Keratinocyte (primary cell): Measurements from ENCODE around the gene CCDC178. TPM values are rescaled to one million over a fixed set of nuclear protein-coding genes. Genes with fewer than 3 reads are reported as not detected.

Source experiments
- DNase-seq: peaks from one replicate; pipeline ENCODE4 v3.0.0-alpha.2; 2011; ENCODE audit warnings: low read depth, missing footprints, low spot score
- FAIRE-seq: peaks from 2 replicates; lab custom pipeline; 2011; peaks lifted over from hg19 to GRCh38; lab: Jason Lieb, UNC
- H2AFZ ChIP-seq: 2 replicates; pipeline ENCODE4 v1.6.0; 2012; ENCODE audit warnings: low read length, control low read depth, inconsistent platforms; ENCODE audit not compliant: control insufficient read depth
- H3K27ac ChIP-seq: 2 replicates; pipeline ENCODE4 v1.5.1; 2011; ENCODE audit warnings: low read length; ENCODE audit not compliant: control insufficient read depth, insufficient read depth
- H3K27me3 ChIP-seq: 3 replicates; pipeline ENCODE4 v1.6.0; 2011; ENCODE audit warnings: low read length; ENCODE audit not compliant: control insufficient read depth, insufficient read depth; ENCODE audit errors: extremely low read depth
- H3K36me3 ChIP-seq, 2 experiments: 2 replicates in 1 of 2; 3 replicates in 1 of 2; pipeline ENCODE4 v1.5.1; 2011; ENCODE audit warnings: low read length in 2 of 2, mild to moderate bottlenecking in 1 of 2; ENCODE audit not compliant: control insufficient read depth in 2 of 2, insufficient read depth in 2 of 2; ENCODE audit errors: extremely low read depth in 1 of 2
- H3K4me1 ChIP-seq: 3 replicates; pipeline ENCODE4 v1.5.1; 2011; ENCODE audit warnings: low read length; ENCODE audit not compliant: control insufficient read depth, insufficient read depth; ENCODE audit errors: extremely low read depth
- H3K4me2 ChIP-seq: 3 replicates; pipeline ENCODE4 v1.6.0; 2011; ENCODE audit warnings: low read depth, low read length; ENCODE audit not compliant: control insufficient read depth, insufficient read depth; ENCODE audit errors: extremely low read depth
- H3K4me3 ChIP-seq, 3 experiments: fragments of 200-600 bp in 1 of 3; sonication (generic) in 1 of 3; 2 replicates in 2 of 3; 3 replicates in 1 of 3; pipeline ENCODE4 v1.5.1; 2011 to 2016; ENCODE audit warnings: low read length in 3 of 3, mild to moderate bottlenecking in 3 of 3, control low read depth in 2 of 3, inconsistent platforms in 1 of 3, low read depth in 1 of 3, mixed read lengths in 1 of 3, mixed run types in 1 of 3, moderate library complexity in 1 of 3; ENCODE audit not compliant: control insufficient read depth in 2 of 3, insufficient read depth in 2 of 3; ENCODE audit errors: extremely low read depth in 1 of 3
- H3K79me2 ChIP-seq: 2 replicates; pipeline ENCODE4 v1.6.0; 2012; ENCODE audit warnings: low read length; ENCODE audit not compliant: control insufficient read depth, insufficient read depth
- H3K9ac ChIP-seq: 3 replicates; pipeline ENCODE4 v1.6.0; 2011; ENCODE audit warnings: low read length; ENCODE audit not compliant: control insufficient read depth, insufficient read depth; ENCODE audit errors: extremely low read depth
- H3K9me1 ChIP-seq: 3 replicates; pipeline ENCODE4 v1.6.0; 2011; ENCODE audit warnings: low read length; ENCODE audit not compliant: control insufficient read depth, insufficient read depth; ENCODE audit errors: extremely low read depth
- H3K9me3 ChIP-seq: 2 replicates; pipeline ENCODE4 v1.5.1; 2012; ENCODE audit warnings: low read depth, low read length; ENCODE audit not compliant: control insufficient read depth
- H4K20me1 ChIP-seq: 3 replicates; pipeline ENCODE4 v1.6.0; 2011; ENCODE audit warnings: low read length; ENCODE audit not compliant: control insufficient read depth, insufficient read depth; ENCODE audit errors: extremely low read depth
- EZH2 ChIP-seq: IDR thresholded peaks from one replicate; pipeline ENCODE4 v1.6.1; 2012; ENCODE audit warnings: inconsistent platforms, mild to moderate bottlenecking, low read length, moderate library complexity
- dilution Hi-C: fragments of 300-500 bp; cut with MboI; formaldehyde crosslinking; loops from one replicate; pipeline ENCODE4 v1.7.0; 2020; ENCODE audit warnings: low sequenced_read_pairs; ENCODE audit not compliant: extremely low pct_ligation_motif_present
- polyA plus RNA-seq, 5 experiments: library from polyadenylated mRNA; depleted of rRNA in 3 of 5; stranded (reverse) in 3 of 5; stranded (forward) in 1 of 5; unstranded in 1 of 5; fragments of >200 nt; gene quantifications; 1 replicate in 1 of 5; 2 replicates in 3 of 5; 3 replicates in 1 of 5; pipeline versions ENCODE4 v1.2.1 to v1.2.3, GENCODE V29; 2011 to 2012; ENCODE audit warnings: missing spikeins in 2 of 5, low read depth in 1 of 5, low replicate concordance in 1 of 5
- TF ChIP-seq, protein P1 (sequence below), 3 experiments: IDR thresholded peaks in 1 of 3; conservative IDR thresholded peaks in 1 of 3; optimal IDR thresholded peaks in 1 of 3; 2 replicates in 2 of 3; 3 replicates in 1 of 3; pipeline versions ENCODE3 to v1.5.1; 2011; ENCODE audit warnings: low read length in 3 of 3, mild to moderate bottlenecking in 3 of 3, moderate library complexity in 2 of 3, control low read depth in 1 of 3, inconsistent platforms in 1 of 3; ENCODE audit not compliant: insufficient read depth in 2 of 3; ENCODE audit errors: extremely low read depth in 1 of 3

CCDC178 gene
- polyA plus RNA-seq, 1 donor (not counting 4 experiments of a cell fraction or from before 2014, with no cell fraction given) = 0.14 TPM

DNA sequence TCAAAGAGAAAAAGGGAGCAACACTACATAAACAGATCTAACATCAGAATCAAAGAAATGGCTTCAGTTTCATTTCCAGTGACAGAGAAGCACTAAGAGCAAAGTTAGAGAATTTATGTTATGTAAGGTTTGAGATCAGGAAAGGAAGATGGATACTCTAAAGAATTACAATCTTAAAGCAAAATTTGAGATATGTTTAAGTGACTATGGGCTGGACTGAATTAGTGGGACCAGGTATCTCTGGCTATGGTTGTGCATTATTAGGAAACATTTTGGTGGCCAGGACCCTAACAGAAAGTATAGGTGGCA is 208.2 kb downstream of the CCDC178 start:
- H3K9me1 ChIP-seq = no peaks in the 10 kb centered on the region
- H3K4me2 ChIP-seq = no peak overlapping the region
- no peaks in the 10 kb centered on the region for H3K79me2 ChIP-seq
- no peak overlapping the region for H3K9ac ChIP-seq
- H3K27ac ChIP-seq = no peak overlapping the region
- no peaks in the 10 kb centered on the region for H4K20me1 ChIP-seq
- H2AFZ ChIP-seq = peak overlapping the region; percentile 42
- TF ChIP-seq, protein P1, sequence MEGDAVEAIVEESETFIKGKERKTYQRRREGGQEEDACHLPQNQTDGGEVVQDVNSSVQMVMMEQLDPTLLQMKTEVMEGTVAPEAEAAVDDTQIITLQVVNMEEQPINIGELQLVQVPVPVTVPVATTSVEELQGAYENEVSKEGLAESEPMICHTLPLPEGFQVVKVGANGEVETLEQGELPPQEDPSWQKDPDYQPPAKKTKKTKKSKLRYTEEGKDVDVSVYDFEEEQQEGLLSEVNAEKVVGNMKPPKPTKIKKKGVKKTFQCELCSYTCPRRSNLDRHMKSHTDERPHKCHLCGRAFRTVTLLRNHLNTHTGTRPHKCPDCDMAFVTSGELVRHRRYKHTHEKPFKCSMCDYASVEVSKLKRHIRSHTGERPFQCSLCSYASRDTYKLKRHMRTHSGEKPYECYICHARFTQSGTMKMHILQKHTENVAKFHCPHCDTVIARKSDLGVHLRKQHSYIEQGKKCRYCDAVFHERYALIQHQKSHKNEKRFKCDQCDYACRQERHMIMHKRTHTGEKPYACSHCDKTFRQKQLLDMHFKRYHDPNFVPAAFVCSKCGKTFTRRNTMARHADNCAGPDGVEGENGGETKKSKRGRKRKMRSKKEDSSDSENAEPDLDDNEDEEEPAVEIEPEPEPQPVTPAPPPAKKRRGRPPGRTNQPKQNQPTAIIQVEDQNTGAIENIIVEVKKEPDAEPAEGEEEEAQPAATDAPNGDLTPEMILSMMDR (optimal IDR thresholded peaks at IDR 0.05 in 1 of 3, IDR thresholded peaks at IDR 0.05 in 1 of 3, conservative IDR thresholded peaks at IDR 0.05 in 1 of 3; ENCODE audit: extremely low read depth in 1 of 3, insufficient read depth in 2 of 3, low read length in 3 of 3) = no peak
- no peak for TF ChIP-seq EZH2
- no peaks in the 10 kb centered on the region for H3K36me3 ChIP-seq
- H3K9me3 ChIP-seq = no peaks in the 10 kb centered on the region
- H3K4me1 ChIP-seq = no peaks in the 10 kb centered on the region
- FAIRE-seq = no peak
- H3K27me3 ChIP-seq = no peaks in the 10 kb centered on the region
- DNase-seq = no peak
- H3K4me3 ChIP-seq = no peak overlapping the region
- dilution Hi-C loops = no loop called here

DNA sequence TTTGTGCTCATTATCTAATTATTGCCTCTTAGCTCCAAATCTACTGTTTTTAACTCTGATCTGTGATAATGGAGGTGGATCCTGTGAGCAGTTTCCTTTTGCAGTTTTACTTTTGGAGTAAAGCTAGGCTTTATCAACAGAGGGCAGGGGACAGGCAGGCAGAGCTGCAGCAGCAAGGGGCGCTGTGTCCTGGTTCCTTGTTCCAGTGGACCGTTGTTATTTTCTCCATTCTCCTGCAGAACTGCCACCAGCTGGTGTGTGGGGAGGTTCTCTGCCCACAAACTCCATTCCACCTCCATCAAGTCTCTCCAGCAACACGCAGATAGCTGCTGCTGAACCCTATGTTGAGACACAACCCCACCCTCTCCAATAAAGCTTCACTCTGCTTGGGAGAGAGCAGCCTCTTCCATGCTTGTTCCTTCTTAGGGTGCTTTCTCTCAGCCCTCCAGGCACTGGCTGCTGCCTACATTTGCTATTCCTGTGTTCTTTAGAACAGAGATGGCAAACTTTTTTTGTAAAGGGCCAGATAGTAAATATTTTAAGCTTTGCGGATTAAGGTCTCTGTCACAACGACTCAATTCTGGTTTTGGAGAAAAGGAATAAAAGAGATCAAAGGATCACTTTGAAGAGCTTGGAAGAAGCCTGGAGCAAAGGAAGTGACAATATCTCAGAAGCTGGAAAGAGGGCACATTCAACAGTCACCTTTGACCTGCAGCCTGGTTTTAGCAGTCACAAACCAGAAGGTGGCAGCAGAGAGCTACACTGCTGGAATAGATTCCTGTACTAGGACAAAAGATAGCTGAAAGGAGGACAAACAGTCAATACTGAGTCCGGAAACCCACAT is 208.8 kb downstream of the CCDC178 start:
- Histone ChIP-seq H3K36me3 (no peaks in the 10 kb centered on the region), H3K79me2 (no peaks in the 10 kb centered on the region), H3K9me3 (no peaks in the 10 kb centered on the region), H3K9me1 (no peaks in the 10 kb centered on the region), H4K20me1 (no peaks in the 10 kb centered on the region), H3K9ac (no peak overlapping the region), H3K4me2 (no peak overlapping the region), H3K27me3 (no peaks in the 10 kb centered on the region), H2AFZ (peak overlapping the region; percentile 42), H3K4me1 (no peaks in the 10 kb centered on the region), H3K4me3 (no peak overlapping the region), H3K27ac (no peak overlapping the region)
- peak; percentile 26 for DNase-seq
- FAIRE-seq = peak; percentile 46
- TF ChIP-seq, protein P1 (optimal IDR thresholded peaks at IDR 0.05 in 1 of 3, IDR thresholded peaks at IDR 0.05 in 1 of 3, conservative IDR thresholded peaks at IDR 0.05 in 1 of 3; ENCODE audit: extremely low read depth in 1 of 3, insufficient read depth in 2 of 3, low read length in 3 of 3) = peak; percentile 85 to 89 (median 87)
- no peak for TF ChIP-seq EZH2
- dilution Hi-C loops = no loop called here
